ENCODE results near the gene JAK1.

Gene JAK1

DNA sequence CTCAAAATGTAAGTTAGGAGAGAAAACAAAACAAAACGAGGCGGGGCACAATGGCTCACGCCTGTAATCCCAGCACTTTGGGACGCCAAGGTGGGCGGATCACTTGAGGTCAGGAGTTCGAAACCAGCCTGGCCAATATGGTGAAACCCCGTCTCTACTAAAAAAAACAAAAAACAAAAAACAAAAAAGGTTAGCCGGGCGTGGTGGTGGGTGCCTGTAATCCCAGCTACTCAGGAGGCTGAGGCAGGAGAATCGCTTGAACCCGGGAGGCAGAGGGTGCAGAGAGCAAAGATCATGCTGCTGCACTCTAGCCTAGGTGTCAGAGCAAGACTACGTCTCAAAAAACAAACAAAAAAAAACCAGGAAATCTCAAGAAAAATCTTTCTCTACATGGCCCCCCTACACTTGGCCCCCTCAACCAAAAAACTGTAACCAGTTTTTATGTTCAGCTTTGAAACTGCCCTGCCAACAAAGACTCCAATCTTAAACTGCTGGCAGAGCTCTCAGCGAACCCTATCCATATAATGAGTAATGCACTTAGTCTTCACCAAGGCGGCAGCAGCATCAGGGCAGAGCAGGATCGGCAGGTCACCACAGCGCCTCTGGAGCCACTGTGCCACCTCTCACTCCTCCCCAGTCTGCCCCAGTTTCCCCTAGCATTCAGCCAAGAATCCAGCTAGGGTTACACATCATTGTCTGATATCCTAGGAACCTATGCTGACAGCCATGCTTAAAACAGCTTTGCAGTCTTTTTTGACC lies 71.7 kb downstream of the JAK1 start:
- Histone ChIP-seq H3K9ac (ENCODE audit: low read depth, low read length) (no peak overlapping the region), H3K27ac (ENCODE audit: low read length) (no peak overlapping the region), H3K9me3 (ENCODE audit: insufficient read depth, low read depth, low read length) (no peaks in the 10 kb centered on the region), H3K4me1 (ENCODE audit: insufficient read depth, low read length) (peaks cover 40% of the 10 kb centered on the region), H3K4me3 (ENCODE audit: low read length) (no peak overlapping the region), H3K27me3 (ENCODE audit: insufficient read depth, low read length) (no peaks in the 10 kb centered on the region), H3K36me3 (ENCODE audit: insufficient read depth, low read depth, low read length) (no peaks in the 10 kb centered on the region)

GRCh38 chr1:64893921-64894320 lies 72.4 kb downstream of the JAK1 start:
- Histone ChIP-seq H3K4me1 (ENCODE audit: insufficient read depth, low read length) (peaks cover 40% of the 10 kb centered on the region), H3K36me3 (ENCODE audit: insufficient read depth, low read depth, low read length) (no peaks in the 10 kb centered on the region), H3K9me3 (ENCODE audit: insufficient read depth, low read depth, low read length) (no peaks in the 10 kb centered on the region), H3K27ac (ENCODE audit: low read length) (no peak overlapping the region), H3K4me3 (ENCODE audit: low read length) (no peak overlapping the region), H3K27me3 (ENCODE audit: insufficient read depth, low read length) (no peaks in the 10 kb centered on the region), H3K9ac (ENCODE audit: low read depth, low read length) (no peak overlapping the region)

DNA sequence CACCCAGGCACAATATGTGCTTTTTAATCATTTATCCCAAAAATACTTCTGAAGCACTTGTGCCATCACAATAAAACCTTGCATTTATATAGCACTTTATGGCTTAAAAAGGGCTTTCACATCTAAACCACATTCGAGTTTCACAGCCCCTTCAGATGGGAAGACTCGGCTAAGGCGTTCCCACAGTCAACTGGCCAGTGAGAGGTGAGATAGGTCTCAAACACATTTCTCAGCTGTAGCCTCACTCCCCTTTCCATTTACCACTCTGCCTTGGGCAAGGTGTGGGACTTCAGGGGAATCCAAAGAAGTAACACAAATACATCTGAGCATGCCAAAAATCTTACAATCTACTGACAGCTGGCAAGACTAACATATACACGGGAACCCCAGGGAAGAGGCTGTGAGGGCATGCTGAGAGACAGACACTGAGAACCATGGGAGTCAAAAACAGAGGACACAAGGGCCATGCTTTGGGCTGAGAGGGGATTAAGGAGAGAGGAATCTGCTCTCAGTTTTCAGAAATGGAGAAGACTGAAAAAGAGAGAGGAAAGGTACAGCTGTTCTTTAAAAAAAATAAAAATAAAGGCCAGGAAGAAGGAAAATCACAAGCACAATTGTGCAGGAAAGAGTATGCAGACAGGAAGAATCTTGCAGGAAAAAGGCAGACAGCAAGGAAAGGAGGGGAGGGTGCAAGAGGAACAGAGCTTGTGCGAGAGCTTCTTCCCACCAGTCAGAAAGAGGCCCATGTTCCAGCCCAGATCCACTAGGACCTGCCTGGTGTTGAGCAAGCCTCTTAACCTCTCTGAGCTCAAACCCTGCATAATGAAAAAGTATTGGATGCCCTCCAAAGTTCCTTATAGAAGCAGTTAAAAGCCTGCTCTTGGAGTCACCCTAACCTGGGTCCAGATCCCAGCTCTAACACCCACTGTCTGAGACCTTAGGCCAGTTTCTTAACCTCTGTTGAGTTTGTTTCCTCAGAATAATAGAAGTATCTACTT lies 73.5 kb downstream of the JAK1 start:
- Histone ChIP-seq H3K27me3 (ENCODE audit: insufficient read depth, low read length) (no peaks in the 10 kb centered on the region), H3K9ac (ENCODE audit: low read depth, low read length) (no peak overlapping the region), H3K4me1 (ENCODE audit: insufficient read depth, low read length) (peaks cover 35% of the 10 kb centered on the region), H3K4me3 (ENCODE audit: low read length) (no peak overlapping the region), H3K27ac (ENCODE audit: low read length) (no peak overlapping the region), H3K36me3 (ENCODE audit: insufficient read depth, low read depth, low read length) (no peaks in the 10 kb centered on the region), H3K9me3 (ENCODE audit: insufficient read depth, low read depth, low read length) (no peaks in the 10 kb centered on the region)

GRCh38 chr1:64891448-64891825 lies 74.9 kb downstream of the JAK1 start:
- H3K9ac ChIP-seq (ENCODE audit: low read depth, low read length), result no peak overlapping the region
- no peaks in the 10 kb centered on the region for H3K36me3 ChIP-seq (ENCODE audit: insufficient read depth, low read depth, low read length)
- no peak overlapping the region for H3K27ac ChIP-seq (ENCODE audit: low read length)
- H3K9me3 ChIP-seq (ENCODE audit: insufficient read depth, low read depth, low read length), result no peaks in the 10 kb centered on the region
- H3K27me3 ChIP-seq (ENCODE audit: insufficient read depth, low read length), result no peaks in the 10 kb centered on the region
- H3K4me3 ChIP-seq (ENCODE audit: low read length), result no peak overlapping the region
- peaks cover 35% of the 10 kb centered on the region for H3K4me1 ChIP-seq (ENCODE audit: insufficient read depth, low read length)

DNA sequence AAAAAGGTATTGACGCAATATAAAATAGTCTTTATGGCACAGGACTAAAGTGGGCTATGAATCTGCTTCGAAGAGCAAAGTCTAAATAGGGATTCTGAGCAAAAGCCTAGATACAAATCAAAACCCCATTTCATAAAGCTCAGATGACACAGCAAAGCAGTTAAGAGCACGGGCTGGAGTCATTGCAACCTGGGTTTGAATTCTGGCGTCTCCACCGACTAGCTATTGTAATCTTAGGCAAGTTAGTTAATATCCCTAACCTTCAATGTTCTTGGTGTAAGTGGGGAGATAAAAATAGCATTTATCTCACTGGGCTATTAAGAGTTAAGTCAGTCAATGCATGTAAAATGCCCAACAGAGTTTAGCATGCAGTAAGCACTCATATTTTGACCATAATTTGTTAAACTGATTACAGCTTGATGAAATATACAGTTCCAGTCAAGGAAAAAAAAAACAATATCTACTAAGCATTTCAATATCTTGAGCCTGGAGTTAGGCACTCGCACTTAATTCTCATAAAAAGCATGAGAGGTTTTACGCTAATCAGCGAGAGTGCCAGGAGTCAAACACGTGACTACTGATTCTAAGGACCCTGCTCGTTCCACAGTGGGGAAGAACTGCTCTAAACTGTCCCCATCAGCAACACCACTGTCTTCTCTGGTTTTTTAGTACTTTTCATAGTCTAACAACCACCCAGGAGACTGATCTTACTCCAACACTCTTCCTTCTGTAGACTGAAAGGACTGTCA lies 75.5 kb downstream of the JAK1 start:
- Histone ChIP-seq H3K9me3 (ENCODE audit: insufficient read depth, low read depth, low read length) (no peaks in the 10 kb centered on the region), H3K27ac (ENCODE audit: low read length) (no peak overlapping the region), H3K27me3 (ENCODE audit: insufficient read depth, low read length) (no peaks in the 10 kb centered on the region), H3K9ac (ENCODE audit: low read depth, low read length) (no peak overlapping the region), H3K4me1 (ENCODE audit: insufficient read depth, low read length) (peaks cover 34% of the 10 kb centered on the region), H3K36me3 (ENCODE audit: insufficient read depth, low read depth, low read length) (no peaks in the 10 kb centered on the region), H3K4me3 (ENCODE audit: low read length) (no peak overlapping the region)

- H3K9me3 ChIP-seq (ENCODE audit: insufficient read depth, low read depth, low read length), result no peaks in the 10 kb centered on the region
- peaks cover 28% of the 10 kb centered on the region; the same call in 1 of the 2 replicates for H3K4me1 ChIP-seq (ENCODE audit: insufficient read depth, low read length)
- no peak overlapping the region for H3K27ac ChIP-seq (ENCODE audit: low read length)
Observed at GRCh38 chr1:64887689-64888217, 78.6 kb downstream of the JAK1 start.

DNA sequence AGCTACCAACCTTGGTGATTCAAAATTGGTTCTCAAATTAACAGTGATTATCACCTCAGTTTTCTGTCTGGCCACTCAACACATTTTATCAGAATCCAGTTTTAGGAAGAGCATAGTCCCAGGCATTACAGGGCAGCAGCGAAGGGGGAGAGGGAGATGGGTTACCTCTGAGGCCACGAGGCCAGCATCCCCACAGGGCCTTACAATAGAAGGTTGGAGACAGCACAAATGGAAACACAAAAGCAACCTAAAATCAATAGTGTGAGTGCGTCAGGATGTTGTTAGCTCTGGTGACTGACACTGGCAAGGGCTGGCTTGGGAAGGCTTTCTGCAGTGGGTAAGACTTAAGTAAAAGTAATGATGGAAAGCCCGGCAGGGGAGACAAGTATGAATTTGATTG lies 79.5 kb downstream of the JAK1 start:
- Histone ChIP-seq H3K27ac (ENCODE audit: low read length) (no peak overlapping the region), H3K27me3 (ENCODE audit: insufficient read depth, low read length) (no peaks in the 10 kb centered on the region), H3K9ac (ENCODE audit: low read depth, low read length) (peak overlapping the region; percentile 8; the same call in 1 of the 2 replicates), H3K4me3 (ENCODE audit: low read length) (no peak overlapping the region), H3K36me3 (ENCODE audit: insufficient read depth, low read depth, low read length) (no peaks in the 10 kb centered on the region), H3K9me3 (ENCODE audit: insufficient read depth, low read depth, low read length) (no peaks in the 10 kb centered on the region), H3K4me1 (ENCODE audit: insufficient read depth, low read length) (peaks cover 28% of the 10 kb centered on the region; the same call in 1 of the 2 replicates)

More at GRCh38 chr1:64887689-64888217, 78.6 kb downstream of the JAK1 start:
- no peaks in the 10 kb centered on the region for H3K36me3 ChIP-seq (ENCODE audit: insufficient read depth, low read depth, low read length)
- no peaks in the 10 kb centered on the region for H3K27me3 ChIP-seq (ENCODE audit: insufficient read depth, low read length)
- H3K4me3 ChIP-seq (ENCODE audit: low read length), result no peak overlapping the region
- H3K9ac ChIP-seq (ENCODE audit: low read depth, low read length), result no peak overlapping the region

DNA sequence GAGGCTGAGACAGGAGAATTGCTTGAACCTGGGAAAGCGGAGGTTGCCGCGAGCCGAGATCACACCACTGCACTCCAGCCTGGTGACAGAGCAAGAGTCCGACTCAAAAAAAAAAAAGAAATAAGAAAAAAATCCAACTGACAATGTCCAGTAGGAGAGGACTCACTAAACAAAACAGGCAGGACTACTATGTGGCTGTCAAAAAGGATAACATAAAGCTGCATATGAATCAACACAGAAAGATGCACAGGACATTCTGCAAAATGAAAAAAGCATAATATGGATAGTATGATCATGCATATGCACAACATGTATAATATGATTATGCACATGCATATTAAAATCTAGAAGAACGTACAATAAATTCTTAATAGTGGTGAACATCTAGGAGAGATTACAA lies 80.7 kb downstream of the JAK1 start:
- Histone ChIP-seq H3K27ac (ENCODE audit: low read length) (no peak overlapping the region), H3K9ac (ENCODE audit: low read depth, low read length) (no peak overlapping the region), H3K4me3 (ENCODE audit: low read length) (no peak overlapping the region), H3K36me3 (ENCODE audit: insufficient read depth, low read depth, low read length) (no peaks in the 10 kb centered on the region), H3K27me3 (ENCODE audit: insufficient read depth, low read length) (no peaks in the 10 kb centered on the region), H3K9me3 (ENCODE audit: insufficient read depth, low read depth, low read length) (no peaks in the 10 kb centered on the region), H3K4me1 (ENCODE audit: insufficient read depth, low read length) (peaks cover 21% of the 10 kb centered on the region; the same call in 1 of the 2 replicates)

DNA sequence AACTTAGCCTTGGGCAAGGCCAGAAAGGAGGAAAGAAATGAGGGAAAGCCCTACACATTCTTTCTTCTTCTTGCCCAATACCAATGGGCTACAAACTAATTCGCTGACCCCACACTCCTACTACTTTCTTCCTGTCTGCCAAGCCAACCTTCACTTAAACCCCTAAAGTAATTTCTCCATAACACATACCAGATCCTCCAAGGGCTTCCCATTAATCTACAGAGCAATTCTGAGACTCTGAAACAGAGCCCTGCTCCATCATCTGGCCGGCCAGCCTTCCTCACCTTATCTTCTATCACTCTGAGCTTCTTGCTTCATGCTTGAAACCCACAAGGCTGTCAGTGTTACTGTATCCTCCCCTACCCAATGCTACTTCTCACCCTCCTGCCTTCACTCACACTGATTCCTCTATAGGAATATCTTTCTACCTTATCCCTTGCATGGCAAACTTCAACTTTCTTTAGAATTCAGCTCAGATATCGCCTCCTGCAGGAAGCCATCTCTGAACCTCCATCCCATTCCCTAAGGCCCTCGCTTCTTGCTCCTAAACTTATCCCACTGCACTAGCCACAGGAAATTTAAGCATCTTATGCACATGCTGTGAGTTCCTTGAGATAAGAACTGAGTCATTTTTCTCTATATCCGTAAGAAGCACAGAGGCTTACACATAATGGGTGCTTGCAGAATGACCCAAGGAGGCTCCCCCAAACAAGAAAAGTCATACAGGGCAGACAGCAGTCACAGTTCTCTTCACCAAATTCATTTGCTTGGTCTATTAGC lies 81.9 kb downstream of the JAK1 start:
- no peak overlapping the region for H3K4me3 ChIP-seq (ENCODE audit: low read length)
- H3K9me3 ChIP-seq (ENCODE audit: insufficient read depth, low read depth, low read length), result no peaks in the 10 kb centered on the region
- no peaks in the 10 kb centered on the region for H3K27me3 ChIP-seq (ENCODE audit: insufficient read depth, low read length)
- H3K9ac ChIP-seq (ENCODE audit: low read depth, low read length), result no peak overlapping the region
- no peak overlapping the region for H3K27ac ChIP-seq (ENCODE audit: low read length)
- no peaks in the 10 kb centered on the region for H3K36me3 ChIP-seq (ENCODE audit: insufficient read depth, low read depth, low read length)
- H3K4me1 ChIP-seq (ENCODE audit: insufficient read depth, low read length), result peaks cover 19% of the 10 kb centered on the region; the same call in 1 of the 2 replicates

- H3K9ac ChIP-seq (ENCODE audit: low read depth, low read length), result no peak overlapping the region
- H3K27me3 ChIP-seq (ENCODE audit: insufficient read depth, low read length), result no peaks in the 10 kb centered on the region
- H3K4me1 ChIP-seq (ENCODE audit: insufficient read depth, low read length), result peaks cover 14% of the 10 kb centered on the region; the same call in 1 of the 2 replicates
- no peak overlapping the region for H3K4me3 ChIP-seq (ENCODE audit: low read length)
- no peaks in the 10 kb centered on the region for H3K9me3 ChIP-seq (ENCODE audit: insufficient read depth, low read depth, low read length)
- no peaks in the 10 kb centered on the region for H3K36me3 ChIP-seq (ENCODE audit: insufficient read depth, low read depth, low read length)
- H3K27ac ChIP-seq (ENCODE audit: low read length), result no peak overlapping the region
Observed at GRCh38 chr1:64882574-64883255, 83.6 kb downstream of the JAK1 start.

Data from iPS-20b (cell line).